NCI-H146 treated with DMSO at 0.1 percent for 48 hours (cell line): ENCODE results near the gene MTURN.

ENCODE experiments used
- DNase-seq: peaks from one replicate; lab custom pipeline; 2025; ENCODE audit not compliant: unreplicated experiment; lab: John Stamatoyannopoulos, UW

Gene MTURN

DNA sequence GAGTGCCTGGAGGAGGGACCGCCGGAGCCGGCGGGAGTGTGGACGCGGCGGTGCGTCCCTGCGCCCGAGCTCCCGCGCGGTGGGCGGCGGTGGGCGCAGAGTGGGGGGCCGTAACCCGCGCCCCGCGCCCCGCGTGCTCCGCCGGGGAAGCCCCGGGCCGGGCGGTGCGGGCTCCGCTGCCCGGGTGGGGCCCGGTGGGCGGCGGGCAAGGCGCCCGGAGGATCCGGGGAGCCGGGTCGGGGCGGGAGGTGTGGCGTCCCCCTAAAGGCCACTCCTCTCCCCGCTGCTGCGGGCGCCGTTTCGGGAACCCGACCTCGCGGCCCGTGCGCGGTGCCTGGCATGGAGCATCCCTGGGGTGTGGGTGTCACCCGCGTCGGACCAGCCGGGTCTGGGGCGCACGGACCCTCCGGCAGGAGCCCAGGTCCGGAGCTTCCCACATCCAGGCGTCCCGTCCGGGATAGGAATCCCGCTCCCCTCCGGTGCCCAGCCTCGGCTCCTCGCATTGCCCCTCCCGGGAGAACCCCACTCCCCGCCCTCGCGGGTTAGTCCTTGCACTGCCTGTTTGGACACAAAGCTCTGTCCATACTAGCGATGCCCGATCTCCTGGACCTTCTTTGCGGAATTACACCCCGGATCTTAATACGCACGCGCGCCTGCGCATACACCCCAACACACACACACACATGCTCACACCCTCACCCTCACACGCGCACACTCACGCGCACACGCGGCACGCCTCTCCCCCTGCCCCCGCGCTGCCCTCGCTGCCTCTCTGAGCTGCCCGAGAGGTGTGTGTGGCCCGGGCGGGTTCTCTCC, 723 bp downstream of the MTURN start:
- peak; percentile 20 for DNase-seq

DNA sequence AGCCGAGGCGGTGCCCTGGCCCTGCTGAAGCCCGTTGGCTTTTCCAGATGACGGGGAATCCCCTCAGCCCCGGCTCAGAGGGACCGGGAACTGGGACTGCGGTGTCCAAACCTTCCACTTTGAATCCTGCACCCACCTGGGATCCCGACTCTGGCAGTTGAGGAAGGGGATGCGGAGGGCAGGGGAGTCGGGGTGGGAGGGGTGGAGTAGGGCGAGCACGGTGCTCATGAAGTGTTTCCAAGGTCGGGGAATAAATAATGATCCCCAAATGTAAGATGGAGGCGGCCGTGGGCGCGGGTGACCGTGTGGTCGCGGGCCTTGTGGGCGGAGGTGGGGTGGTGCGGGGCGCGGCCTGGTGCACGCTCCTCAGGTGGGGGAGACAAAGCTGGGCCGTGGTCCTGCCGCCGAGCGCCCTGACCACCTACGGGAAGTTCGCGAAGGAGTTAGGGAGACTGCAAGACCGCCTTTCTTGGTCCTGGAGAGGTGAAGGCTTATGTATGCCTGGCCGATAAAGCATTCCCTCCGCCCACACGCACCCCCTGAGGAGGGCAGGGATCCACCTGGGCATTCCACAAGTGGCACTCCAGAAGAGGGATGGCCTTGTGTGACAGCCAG, 1.4 kb downstream of the MTURN start:
- no peak for DNase-seq

DNA sequence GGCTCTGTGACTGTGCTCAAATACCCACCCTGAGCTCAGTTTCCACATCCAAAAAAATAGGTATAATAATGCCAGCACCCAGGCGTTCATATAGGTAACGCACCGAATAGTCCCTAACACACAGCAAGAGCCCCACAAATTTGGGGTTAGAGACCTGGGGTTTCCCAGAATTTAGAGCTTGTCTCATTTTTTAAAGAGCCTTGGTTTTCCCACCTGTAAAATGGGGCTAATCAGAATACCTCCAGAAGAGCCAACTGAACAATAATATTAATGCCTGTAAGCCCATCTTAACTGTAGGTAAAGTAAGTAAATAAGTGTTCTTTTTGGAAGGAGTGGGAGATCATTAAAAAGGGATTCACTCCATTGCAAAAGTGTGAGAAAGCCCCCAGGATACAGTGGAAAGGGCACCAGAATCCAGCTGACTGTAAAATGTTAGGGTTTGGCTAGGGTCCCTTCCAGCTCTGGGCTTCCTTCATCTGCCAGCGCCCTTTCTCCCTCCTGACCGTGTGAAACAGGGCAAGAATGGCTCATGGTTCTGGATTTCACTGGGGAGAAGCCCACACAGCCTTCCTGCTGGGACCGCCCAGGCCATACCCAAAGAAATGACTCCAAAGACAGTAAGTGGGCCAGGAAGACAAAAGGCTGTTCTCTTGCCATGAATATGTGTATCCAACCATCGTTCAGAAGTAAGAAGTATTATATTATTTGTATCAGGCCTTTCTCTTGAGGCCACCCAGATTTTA, 2.1 kb downstream of the MTURN start:
- no peak for DNase-seq

DNA sequence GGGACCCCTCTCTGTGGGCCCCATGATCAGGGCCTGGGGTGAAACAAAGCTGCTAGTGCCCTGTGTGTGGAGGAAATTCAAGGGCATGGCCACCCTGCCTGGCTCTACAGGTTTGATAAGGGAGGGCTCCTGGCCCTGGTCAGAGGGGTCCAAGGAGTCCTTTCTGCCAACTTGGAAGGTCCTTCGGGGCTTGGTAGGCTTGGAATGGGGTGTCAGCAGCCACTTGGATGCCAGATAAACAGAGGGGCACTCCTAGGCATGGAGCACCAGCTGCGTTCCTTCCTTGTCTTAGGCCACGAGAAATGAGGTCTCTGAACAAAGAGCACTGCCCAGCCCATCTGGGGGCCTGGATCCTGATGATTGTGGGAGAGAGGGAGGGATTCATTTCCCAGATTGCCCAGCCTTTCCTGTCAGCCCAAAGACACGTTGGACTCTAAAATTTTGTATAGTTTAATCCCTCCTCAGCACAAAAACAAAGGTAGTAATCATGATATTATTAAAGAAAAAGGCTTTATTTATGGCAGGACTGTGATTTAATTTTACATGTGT, 5.1 kb downstream of the MTURN start:
- DNase-seq = no peak

DNA sequence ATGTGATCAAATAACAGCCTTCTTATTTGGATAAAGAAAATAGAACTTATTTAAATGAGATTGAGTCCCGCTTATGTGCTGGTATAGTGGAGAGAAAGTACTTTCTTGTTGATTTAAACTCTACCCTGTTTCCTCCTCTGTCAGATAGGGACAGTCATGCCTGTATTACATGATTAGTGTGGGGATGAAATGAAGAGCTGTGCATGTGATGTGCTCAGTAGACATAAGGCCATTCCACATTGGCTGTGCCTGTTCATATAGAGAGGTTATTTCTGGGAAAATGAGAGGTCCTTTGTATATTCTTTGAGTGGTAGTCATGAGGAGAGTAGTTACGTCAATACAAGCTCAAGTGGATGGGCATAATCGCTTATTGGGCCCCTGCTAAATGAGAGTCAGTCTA, 5.7 kb downstream of the MTURN start:
- DNase-seq = no peak

DNA sequence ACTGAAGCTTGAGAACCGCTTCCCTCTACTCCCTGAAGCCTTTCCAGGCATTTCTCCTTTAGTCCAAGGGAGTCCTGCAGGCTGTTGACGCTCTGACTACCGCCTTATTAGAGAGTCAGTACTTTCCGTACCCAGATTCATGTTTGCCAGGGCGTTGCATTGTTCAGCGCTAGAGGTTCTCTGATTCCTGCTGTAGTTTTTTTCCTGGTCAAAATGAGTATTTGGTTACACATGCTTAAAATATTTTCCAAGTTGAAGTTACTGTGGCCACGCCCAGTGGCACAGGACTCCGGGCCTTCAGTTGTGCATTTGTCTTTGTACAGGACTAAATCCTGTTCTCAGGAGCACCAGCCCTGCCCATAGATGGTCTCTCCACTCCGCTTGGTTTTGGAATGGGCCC, 7.9 kb downstream of the MTURN start:
- no peak for DNase-seq

DNA sequence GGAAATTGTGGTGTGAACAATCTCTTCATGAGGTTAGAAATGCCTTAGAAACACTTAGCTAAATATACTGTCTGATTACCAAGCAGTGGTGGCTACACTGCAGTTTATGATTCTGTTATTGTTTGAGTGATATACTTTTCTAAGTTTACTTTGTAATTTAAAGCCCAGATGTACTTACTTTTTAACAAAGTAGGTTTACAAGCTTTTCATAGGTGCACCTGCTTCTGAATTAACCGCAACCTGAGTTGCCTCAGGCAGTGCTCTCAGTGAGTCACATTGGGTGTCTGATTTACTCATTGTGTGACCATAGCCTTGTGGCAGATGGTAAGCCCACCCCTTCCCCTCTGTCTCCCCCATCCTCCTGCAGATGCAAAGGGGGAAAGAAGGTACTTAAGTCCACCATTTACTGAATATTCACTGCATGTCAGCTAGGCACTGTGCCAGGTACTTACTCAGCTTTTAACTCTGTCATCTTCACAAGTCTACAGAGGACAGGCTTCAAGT, 9.0 kb downstream of the MTURN start:
- DNase-seq = peak; percentile 95

DNA sequence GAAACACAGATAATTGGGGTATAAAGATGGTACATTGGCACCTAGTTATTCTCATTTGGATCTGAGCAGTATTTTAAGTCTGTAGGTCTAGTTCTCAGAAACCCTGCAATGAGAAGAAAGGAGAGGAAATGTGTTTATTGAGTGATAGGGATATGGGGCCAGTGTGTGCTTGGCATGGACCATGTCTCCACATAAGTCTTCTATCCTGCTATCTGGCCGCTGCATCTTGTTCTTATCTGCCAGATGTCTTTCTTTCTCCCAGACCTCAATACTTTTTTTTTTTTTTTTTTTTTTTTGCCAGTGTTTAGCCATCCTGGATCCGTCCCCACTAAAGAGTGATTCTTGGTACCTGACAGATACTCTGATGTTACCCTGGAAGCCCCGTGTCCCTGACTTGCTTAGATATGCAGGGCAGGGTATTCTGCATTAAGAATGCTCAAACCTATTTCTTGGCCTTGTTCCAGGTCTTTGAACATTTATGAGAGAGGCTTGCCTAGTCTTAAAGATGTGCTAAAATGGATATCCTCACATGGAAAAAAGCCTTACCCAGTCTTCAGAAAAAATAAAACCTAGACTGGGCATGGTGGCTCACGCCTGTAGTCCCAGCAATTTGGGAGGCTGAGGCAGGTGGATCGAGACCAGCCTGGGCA, 10.0 kb downstream of the MTURN start:
- DNase-seq = no peak

DNA sequence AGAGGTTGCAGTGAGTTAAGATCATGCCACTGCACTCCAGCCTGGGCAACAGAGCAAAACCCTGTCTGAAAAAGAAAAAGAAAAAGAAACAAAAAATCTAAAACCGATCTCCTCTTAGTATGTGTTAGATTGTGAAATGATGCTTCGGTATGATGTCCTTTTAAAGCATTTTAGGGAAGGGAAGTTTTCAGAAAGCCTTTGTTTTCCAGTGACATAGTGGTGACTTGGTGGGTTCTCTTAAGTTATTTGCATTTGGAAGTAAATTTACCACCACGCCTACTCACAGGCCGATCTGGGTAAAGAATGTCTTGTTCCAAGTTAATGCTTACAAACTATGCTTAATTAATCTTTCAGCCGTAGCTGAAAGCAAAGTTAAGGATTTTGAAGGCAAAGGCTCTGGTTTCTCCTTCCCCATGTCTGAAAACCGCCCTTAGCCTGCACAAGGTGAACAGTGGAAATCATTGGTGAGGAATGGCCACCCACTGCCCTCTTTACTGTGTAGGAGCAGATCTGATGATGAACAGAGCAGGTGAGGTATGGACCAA, 10.7 kb downstream of the MTURN start:
- DNase-seq = no peak

- no peak for DNase-seq
Observed at GRCh38 chr7:30146127-30146612, 11.4 kb downstream of the MTURN start.

DNA sequence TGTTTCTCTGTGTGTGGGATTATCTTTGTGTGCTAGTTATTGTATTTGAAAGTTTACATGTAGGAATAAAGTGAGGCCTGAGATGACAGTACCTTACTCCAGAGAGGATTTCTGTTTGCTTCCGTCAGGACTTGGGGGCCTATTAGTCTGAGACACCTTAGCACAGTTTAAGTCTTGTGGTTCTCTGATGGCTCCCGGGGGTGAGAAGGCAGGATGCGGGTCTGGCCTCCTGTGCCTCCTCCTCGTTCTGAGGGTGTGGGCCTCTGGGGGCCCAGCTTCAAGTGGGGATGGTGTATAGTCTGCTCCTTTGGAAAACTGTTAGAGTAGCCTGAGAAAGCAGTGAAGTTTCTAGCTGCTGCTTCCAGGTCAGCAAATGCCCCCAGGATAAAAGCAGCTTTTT, 12.4 kb downstream of the MTURN start:
- DNase-seq = no peak

DNA sequence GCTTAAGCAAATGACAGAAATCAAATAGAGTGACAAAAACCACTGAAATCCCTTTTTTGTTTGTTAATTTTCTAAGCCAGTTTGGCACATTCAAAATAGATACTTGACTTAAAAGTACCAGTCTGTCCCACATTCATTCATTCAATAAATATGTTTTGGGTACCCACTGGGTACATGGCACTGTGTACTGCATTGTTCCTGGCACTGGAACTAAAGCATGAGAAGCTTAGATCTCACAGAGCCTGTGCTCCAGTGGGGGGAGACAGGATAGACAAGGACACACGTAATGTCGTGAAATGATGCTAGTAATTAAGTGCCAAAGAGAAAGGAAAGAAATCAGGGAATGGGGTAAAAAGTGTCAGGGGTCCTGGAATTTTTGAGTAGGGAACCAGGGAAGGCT, 13.0 kb downstream of the MTURN start:
- no peak for DNase-seq

GRCh38 chr7:30148426-30148825, 13.6 kb downstream of the MTURN start:
- no peak for DNase-seq

DNA sequence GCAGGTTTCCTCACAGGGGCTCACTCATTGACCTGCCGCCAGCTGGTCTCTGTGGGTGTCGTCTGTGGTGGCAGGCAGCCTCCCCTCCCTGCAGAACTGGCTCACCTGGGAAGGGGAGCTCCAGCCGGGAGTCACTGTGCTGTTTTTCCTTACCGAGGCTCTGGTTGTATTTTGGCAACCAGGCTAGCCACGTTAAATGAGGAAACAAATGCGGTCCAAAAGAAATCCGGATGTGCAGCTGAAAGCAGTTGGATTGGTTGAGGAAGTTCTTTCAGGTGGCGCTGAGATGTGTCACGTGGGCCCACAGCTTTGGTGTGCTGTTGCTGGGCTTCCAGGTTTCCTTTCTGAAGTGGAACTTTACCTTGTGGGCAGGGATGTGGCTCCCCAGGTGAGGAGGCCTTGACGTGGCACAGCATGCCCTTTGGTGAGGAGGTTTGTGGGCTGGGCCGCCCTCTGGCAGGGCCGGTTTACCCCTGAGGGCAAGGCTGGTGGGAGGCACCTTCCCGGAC, 14.2 kb downstream of the MTURN start:
- no peak for DNase-seq

- no peak for DNase-seq
Observed at GRCh38 chr7:30149640-30150272, 15.0 kb downstream of the MTURN start.

GRCh38 chr7:30150711-30151110, 15.9 kb downstream of the MTURN start:
- no peak for DNase-seq

DNA sequence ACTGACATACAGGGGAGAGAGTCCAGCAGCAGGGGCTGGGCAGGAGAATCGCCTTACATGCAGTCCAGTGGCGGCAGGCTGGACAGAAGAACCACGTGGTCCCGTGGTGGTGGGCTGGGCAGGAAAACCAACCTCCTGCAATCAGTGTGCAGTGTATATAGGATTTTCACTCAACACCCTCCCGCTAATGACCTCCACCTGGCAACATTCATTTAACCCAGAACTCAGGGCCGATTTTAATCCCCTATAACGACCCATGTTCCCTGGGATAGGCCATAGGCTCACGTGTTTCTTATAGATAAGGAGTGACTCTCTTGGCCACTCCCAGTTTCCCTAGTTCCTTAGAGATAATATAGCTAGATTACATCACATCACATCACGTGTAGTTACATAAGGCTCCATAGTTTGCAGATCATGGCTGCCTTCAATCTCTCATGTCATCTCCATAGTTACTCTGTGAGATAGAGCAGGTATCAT, 19.4 kb downstream of the MTURN start:
- DNase-seq = no peak

DNA sequence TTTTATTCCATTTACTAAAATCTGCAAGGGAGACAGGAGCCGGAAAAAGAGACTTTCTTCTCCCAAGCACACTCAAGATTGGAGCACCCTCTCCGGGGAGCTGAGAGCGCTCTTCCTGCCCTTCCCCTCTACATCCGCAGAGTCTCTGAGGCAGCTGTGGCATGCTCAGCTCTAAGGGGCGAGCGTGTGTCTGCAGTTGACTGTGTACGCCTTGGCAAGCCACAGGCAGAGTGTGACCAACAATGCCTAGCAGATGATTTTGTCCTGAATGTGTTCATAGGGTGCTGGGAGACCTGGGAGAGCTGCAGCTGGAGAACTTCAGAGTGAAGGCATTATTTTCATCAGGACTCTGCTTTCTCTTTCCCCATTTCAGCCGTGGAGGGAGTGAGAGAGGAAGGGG, 20.7 kb downstream of the MTURN start:
- DNase-seq = no peak

DNA sequence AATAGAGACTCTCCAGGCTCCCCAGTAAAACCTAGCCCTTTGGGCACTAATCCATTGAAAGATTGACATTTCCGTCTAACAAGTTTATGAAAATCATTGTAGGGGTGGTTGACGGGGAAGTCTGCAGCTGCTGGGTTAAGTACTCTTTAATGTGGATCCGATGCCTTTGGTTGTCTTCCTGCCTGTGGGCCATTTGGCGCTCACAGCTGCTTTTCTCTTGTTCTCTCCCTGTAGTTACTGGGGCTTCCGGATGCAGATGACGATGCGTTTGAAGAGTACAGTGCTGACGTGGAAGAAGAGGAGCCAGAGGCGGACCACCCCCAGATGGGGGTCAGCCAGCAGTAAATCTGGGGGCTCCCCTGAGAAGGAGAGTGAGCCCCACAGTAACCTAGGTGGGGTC, 22.4 kb downstream of the MTURN start:
- no peak for DNase-seq

DNA sequence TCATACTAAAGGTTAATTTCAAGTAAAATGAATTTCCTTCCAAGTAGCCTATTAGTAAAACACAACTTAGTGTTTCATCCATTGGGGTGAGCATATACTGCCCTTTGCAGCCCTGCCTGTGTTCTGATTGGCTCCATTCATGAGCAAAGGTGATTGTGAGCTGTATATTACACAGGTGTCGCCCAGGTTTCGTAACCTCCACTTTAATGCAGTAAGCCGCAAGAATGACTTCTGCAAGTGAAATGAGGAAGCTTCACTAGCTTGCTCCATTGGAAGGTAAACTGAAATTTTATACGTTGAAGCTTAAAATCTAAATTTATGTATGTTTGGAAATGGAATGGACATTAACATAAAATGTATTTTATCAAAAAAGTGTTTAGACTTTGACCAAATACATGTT, 24.4 kb downstream of the MTURN start:
- DNase-seq = no peak
